ENCODE data around the gene MAP3K2. TPM values are rescaled to one million over a fixed set of nuclear protein-coding genes. Genes with fewer than 3 reads are reported as not detected.

The MAP3K2 gene
- total RNA-seq, 4 donors from 2014 or later = 39.4 to 95.4 (median 72.9) TPM

DNA sequence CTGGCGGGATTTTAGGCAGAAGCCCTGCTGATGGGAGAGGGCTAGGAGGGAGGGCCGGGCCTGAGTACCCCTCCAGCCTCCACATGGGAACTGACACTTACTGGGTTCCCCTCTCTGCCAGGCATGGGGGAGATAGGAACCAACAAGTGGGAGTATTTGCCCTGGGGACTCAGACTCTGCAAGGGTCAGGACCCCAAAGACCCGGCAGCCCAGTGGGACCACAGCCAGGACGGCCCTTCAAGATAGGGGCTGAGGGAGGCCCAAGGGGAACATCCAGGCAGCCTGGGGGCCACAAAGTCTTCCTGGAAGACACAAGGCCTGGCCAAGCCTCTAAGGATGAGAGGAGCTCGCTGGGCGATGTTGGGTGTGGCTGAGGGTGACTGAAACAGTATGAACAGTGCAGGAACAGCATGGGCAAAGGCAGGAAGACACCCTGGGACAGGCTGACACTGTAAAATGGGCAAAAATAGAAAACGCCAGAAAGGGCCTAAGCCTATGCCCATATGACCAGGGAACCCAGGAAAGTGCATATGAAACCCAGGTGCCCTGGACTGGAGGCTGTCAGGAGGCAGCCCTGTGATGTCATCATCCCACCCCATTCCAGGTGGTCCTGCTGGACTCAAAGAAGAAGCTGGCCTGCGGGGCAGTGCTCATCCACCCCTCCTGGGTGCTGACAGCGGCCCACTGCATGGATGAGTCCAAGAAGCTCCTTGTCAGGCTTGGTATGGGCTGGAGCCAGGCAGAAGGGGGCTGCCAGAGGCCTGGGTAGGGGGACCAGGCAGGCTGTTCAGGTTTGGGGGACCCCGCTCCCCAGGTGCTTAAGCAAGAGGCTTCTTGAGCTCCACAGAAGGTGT lies 39.0 kb upstream of the MAP3K2 start:
- in situ Hi-C loops (cut with MboI; ENCODE audit: low pct_ligation_motif_present in 1 of 4, low pct_unique_long_range_greater_than_20kb in 1 of 4, low sequenced_read_pairs in 3 of 4) (no loop called here), intact Hi-C loops (cut with DNase I; ENCODE audit: low total_unique reads) (no loop called here)
- no peaks in the 10 kb centered on the region for H3K9me3 ChIP-seq
- WGBS, 2 donors (ENCODE audit: low coverage in 1 of 2) = 67 to 91% methylated on average over 3 to 10 of the region's 10 CpGs
- no peak overlapping the region for H3K27ac ChIP-seq
- peaks cover 30% of the 10 kb centered on the region for H3K27me3 ChIP-seq
- TF ChIP-seq POLR2AphosphoS5 (IDR thresholded peaks at IDR 0.05) = no peak
- no peak for TF ChIP-seq EP300 (IDR thresholded peaks at IDR 0.05; ENCODE audit: low read depth)
- TF ChIP-seq POLR2A (IDR thresholded peaks at IDR 0.05) = no peak
- no peak for TF ChIP-seq CTCF (IDR thresholded peaks at IDR 0.05)
- H3K4me1 ChIP-seq = peaks cover 0 to 16% (median 14%) of the 10 kb centered on the region in 4 donors
- H3K36me3 ChIP-seq = no peaks in the 10 kb centered on the region
- H3K4me3 ChIP-seq = no peak overlapping the region
- no peak for DNase-seq

DNA sequence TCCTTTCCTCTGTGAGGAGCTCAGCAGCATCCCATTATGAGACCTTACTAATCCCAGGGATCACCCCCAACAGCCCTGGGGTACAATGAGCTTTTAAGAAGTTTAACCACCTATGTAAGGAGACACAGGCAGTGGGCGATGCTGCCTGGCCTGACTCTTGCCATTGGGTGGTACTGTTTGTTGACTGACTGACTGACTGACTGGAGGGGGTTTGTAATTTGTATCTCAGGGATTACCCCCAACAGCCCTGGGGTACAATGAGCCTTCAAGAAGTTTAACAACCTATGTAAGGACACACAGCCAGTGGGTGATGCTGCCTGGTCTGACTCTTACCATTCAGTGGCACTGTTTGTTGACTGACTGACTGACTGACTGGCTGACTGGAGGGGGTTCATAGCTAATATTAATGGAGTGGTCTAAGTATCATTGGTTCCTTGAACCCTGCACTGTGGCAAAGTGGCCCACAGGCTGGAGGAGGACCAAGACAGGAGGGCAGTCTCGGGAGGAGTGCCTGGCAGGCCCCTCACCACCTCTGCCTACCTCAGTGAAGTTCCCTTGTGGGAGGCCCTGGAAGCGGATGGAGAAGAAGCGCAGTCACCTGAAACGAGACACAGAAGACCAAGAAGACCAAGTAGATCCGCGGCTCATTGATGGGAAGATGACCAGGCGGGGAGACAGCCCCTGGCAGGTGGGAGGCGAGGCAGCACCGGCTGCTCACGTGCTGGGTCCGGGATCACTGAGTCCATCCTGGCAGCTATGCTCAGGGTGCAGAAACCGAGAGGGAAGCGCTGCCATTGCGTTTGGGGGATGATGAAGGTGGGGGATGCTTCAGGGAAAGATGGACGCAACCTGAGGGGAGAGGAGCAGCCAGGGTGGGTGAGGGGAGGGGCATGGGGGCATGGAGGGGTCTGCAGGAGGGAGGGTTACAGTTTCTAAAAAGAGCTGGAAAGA lies 38.0 kb upstream of the MAP3K2 start:
- H3K4me3 ChIP-seq = no peak overlapping the region
- WGBS, 2 donors (ENCODE audit: low coverage in 1 of 2) = 96% methylated on average over 16 of the region's 16 CpGs; no CpG with 5 or more reads in 1 of the 2 donors
- intact Hi-C loops (cut with DNase I; ENCODE audit: low total_unique reads) = no loop called here
- no peak for DNase-seq
- in situ Hi-C loops (cut with MboI; ENCODE audit: low pct_ligation_motif_present in 1 of 4, low pct_unique_long_range_greater_than_20kb in 1 of 4, low sequenced_read_pairs in 3 of 4) = no loop called here
- peaks cover 0 to 16% (median 14%) of the 10 kb centered on the region in 4 donors for H3K4me1 ChIP-seq
- no peaks in the 10 kb centered on the region for H3K36me3 ChIP-seq
- no peaks in the 10 kb centered on the region for H3K9me3 ChIP-seq
- TF ChIP-seq POLR2A (IDR thresholded peaks at IDR 0.05) (no peak), CTCF (IDR thresholded peaks at IDR 0.05) (no peak), POLR2AphosphoS5 (IDR thresholded peaks at IDR 0.05) (no peak), EP300 (IDR thresholded peaks at IDR 0.05; ENCODE audit: low read depth) (no peak)
- peaks cover 32% of the 10 kb centered on the region for H3K27me3 ChIP-seq
- H3K27ac ChIP-seq = no peak overlapping the region

GRCh38 chr2:127424598-127425520 lies 37.1 kb upstream of the MAP3K2 start:
- in situ Hi-C loops (cut with MboI; ENCODE audit: low pct_ligation_motif_present in 1 of 4, low pct_unique_long_range_greater_than_20kb in 1 of 4, low sequenced_read_pairs in 3 of 4) = no loop called here
- 83 to 88% methylated on average over 4 to 13 of the region's 13 CpGs for WGBS, 2 donors (ENCODE audit: low coverage in 1 of 2)
- Histone ChIP-seq H3K4me3 (no peak overlapping the region), H3K4me1 (peaks cover 0 to 16% (median 14%) of the 10 kb centered on the region in 4 donors), H3K27me3 (peaks cover 32% of the 10 kb centered on the region), H3K36me3 (no peaks in the 10 kb centered on the region), H3K27ac (no peak overlapping the region), H3K9me3 (no peaks in the 10 kb centered on the region)
- intact Hi-C loops (cut with DNase I; ENCODE audit: low total_unique reads) = no loop called here
- TF ChIP-seq POLR2A (IDR thresholded peaks at IDR 0.05) (no peak), CTCF (IDR thresholded peaks at IDR 0.05) (no peak)
- no peak for DNase-seq

Measured in transverse colon (tissue), 4 donors.